Measurements from ENCODE around the gene CREB5. TPM values are rescaled to one million over a fixed set of nuclear protein-coding genes. Genes with fewer than 3 reads are reported as not detected.

Gene CREB5
- total and polyA plus RNA-seq, 2 of the 13 experiments (the other 11 are each of a cell fraction or from before 2014, with no cell fraction given) = 0.38 to 0.71 TPM

- FAIRE-seq (no peak), DNase-seq (ENCODE audit: low spot score) (no peak)
Measured at GRCh38 chr7:28623863-28624262, 211.5 kb downstream of the CREB5 start.

More at GRCh38 chr7:28623863-28624262, 211.5 kb downstream of the CREB5 start:
- ChIA-PET POLR2A (no interaction called here), CTCF (ENCODE audit: low intra/inter-chr PET ratio, low total read pairs) (interaction anchor here (1.0 kb wide), 1 partner anchor 235 kb away, joined by 3 read pairs; no protein-coding TSS in a partner anchor)
- no peaks in the 10 kb centered on the region for H3K36me3 ChIP-seq (replicated peaks in 1 of 2; ENCODE audit: control insufficient read depth in 1 of 2, insufficient read depth in 2 of 2, low read length in 2 of 2)
- H3K79me2 ChIP-seq (ENCODE audit: insufficient read depth, low read length) = no peaks in the 10 kb centered on the region
- no peaks in the 10 kb centered on the region for H3K27me3 ChIP-seq (ENCODE audit: control insufficient read depth in 1 of 2, insufficient read depth in 2 of 2, low read length in 2 of 2)
- H3K4me1 ChIP-seq (ENCODE audit: insufficient read depth, low read length) = peaks cover 8% of the 10 kb centered on the region
- in situ Hi-C loops (cut with HindIII; ENCODE audit: extremely low pct_ligation_motif_present, low pct_unique_long_range_greater_than_20kb) = loop anchor here (10.0 kb wide), 1 partner anchor 319 kb away; no protein-coding TSS in a partner anchor
- H4K20me1 ChIP-seq (ENCODE audit: insufficient read depth, low read length) = no peaks in the 10 kb centered on the region
- no peak overlapping the region for H2AFZ ChIP-seq (ENCODE audit: low read length)
- no peak overlapping the region for H3K27ac ChIP-seq (ENCODE audit: extremely low read length, insufficient read depth, low read length)
- WGBS (ENCODE audit: low lambda C conversion rate) = 13% methylated on average over 5 of the region's 5 CpGs
- TF ChIP-seq, protein P1, sequence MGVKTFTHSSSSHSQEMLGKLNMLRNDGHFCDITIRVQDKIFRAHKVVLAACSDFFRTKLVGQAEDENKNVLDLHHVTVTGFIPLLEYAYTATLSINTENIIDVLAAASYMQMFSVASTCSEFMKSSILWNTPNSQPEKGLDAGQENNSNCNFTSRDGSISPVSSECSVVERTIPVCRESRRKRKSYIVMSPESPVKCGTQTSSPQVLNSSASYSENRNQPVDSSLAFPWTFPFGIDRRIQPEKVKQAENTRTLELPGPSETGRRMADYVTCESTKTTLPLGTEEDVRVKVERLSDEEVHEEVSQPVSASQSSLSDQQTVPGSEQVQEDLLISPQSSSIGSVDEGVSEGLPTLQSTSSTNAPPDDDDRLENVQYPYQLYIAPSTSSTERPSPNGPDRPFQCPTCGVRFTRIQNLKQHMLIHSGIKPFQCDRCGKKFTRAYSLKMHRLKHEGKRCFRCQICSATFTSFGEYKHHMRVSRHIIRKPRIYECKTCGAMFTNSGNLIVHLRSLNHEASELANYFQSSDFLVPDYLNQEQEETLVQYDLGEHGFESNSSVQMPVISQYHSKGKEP (CRISPR knock-in tag; IDR thresholded peaks at IDR 0.05) = no peak
- TF ChIP-seq STAG1 (CRISPR knock-in tag; IDR thresholded peaks at IDR 0.05) = peak; percentile 22; the same call in 1 of the 2 replicates
- TF ChIP-seq CTCF (CRISPR knock-in tag; IDR thresholded peaks at IDR 0.05) = 0 out of 2 replicates have a peak, but pooled peaks have one; percentile 21
- no peak overlapping the region for H3K4me2 ChIP-seq (ENCODE audit: low read depth, low read length)
- no peak overlapping the region; a peak in 1 of 6 replicates for H3K4me3 ChIP-seq (replicated peaks in 1 of 3; ENCODE audit: insufficient read depth in 1 of 3, low read depth in 2 of 3, low read length in 3 of 3)
- intact Hi-C loops (cut with micrococcal nuclease; ENCODE audit: unreplicated experiment) = no loop called here
- H3K9me3 ChIP-seq (ENCODE audit: low read length) = no peaks in the 10 kb centered on the region
- ATAC-seq = no peak
- no peak overlapping the region for H3K9ac ChIP-seq (ENCODE audit: insufficient read depth, low read depth, low read length)
- BruUV-seq (replicated peaks) = no TSS peak
